MM.1S (cell line): ENCODE results near the gene CLCF1.

Source experiments
- EZH2 ChIP-seq: fragments of 300-600 bp; sonication (generic); optimal IDR thresholded peaks from 2 replicates; pipeline ENCODE3; 2017; ENCODE audit warnings: low read depth, mild to moderate bottlenecking, antibody characterized with exemption, low read length, mixed read lengths
- EZH2phosphoT487 ChIP-seq: fragments of 300-600 bp; sonication (generic); IDR thresholded peaks from 2 replicates; pipeline ENCODE4 v1.6.1; 2018; ENCODE audit warnings: antibody characterized with exemption, low read length
- TF ChIP-seq, protein P1 (sequence below): fragments of 300-600 bp; sonication (generic); IDR thresholded peaks from 2 replicates; pipeline ENCODE4 v1.5.1; 2016; ENCODE audit warnings: antibody characterized with exemption, low read length, mixed read lengths

DNA sequence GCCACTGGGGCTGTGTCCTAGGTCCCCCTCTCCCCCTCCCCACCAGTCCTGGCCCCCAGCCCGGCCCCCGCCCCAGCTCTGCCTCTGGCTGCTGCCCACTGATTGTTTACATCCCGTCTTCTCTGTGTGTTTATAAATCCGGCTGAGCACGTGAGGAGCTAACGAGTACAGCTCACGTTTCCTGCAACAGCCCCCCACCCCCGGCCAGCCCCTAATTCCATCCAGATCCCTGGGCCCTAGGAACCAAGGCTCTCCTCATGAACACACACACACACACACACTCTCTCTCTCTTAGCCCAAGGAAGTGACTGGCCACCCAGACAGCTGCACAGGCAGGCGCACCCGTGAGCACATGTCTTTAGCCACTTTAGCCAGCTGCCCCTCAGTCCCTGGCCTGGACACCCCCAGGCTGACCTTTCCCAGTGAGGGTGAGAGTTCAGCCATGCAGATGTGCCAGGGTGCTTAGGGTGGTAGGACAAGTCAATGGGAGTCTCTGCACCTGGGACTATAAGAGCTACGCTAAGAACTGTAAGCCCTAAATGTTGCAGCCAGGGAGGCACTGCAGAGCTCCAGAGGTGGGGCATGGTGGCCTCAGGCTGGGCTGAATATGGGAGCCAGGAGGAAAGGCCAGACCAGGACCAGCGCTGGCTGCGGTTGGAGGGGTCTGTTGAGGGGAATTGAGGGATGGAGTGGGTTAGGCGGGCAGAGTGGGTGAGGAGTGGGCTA lies 2.9 kb downstream of the CLCF1 start:
- TF ChIP-seq, protein P1, sequence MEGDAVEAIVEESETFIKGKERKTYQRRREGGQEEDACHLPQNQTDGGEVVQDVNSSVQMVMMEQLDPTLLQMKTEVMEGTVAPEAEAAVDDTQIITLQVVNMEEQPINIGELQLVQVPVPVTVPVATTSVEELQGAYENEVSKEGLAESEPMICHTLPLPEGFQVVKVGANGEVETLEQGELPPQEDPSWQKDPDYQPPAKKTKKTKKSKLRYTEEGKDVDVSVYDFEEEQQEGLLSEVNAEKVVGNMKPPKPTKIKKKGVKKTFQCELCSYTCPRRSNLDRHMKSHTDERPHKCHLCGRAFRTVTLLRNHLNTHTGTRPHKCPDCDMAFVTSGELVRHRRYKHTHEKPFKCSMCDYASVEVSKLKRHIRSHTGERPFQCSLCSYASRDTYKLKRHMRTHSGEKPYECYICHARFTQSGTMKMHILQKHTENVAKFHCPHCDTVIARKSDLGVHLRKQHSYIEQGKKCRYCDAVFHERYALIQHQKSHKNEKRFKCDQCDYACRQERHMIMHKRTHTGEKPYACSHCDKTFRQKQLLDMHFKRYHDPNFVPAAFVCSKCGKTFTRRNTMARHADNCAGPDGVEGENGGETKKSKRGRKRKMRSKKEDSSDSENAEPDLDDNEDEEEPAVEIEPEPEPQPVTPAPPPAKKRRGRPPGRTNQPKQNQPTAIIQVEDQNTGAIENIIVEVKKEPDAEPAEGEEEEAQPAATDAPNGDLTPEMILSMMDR = no peak
- TF ChIP-seq EZH2 (no peak), EZH2phosphoT487 (no peak)
